ENCODE data around the gene TYW1B.
A peak's percentile ranks its signal among the peaks of the same experiment; 100 is the strongest.
"Not testable (repeated sequence)": the region's sequence is repeated elsewhere in the genome, so short reads cannot be mapped to it uniquely, and the experiment has no call there.

Gene TYW1B
- 8.8 to 13.6 (median 10.5) reads per million in 3 donors for total RNA-seq

GRCh38 chr7:72827839-72828591 lies at the start of gene TYW1B:
TYW1B (minus strand) TSS chr7:72828200; CDS start chr7:72828075, 125 bp downstream.
- Histone ChIP-seq H3K27ac (ENCODE audit: insufficient read depth, low read length, poor library complexity, severe bottlenecking) (peak within 1 kb of the TSS; percentile 57), H3K4me3 (ENCODE audit: insufficient read depth, low read depth, low read length, poor library complexity, severe bottlenecking) (peak within 1 kb of the TSS; percentile 61)
- H3K4me1 ChIP-seq (ENCODE audit: control insufficient read depth, insufficient read depth, low read length, poor library complexity, severe bottlenecking); H3K27me3 ChIP-seq (replicated peaks; ENCODE audit: control insufficient read depth, insufficient read depth, low read length, poor library complexity, severe bottlenecking); H3K36me3 ChIP-seq (ENCODE audit: control insufficient read depth, insufficient read depth, low read length); H3K9me3 ChIP-seq (ENCODE audit: control insufficient read depth, low read length): not testable (repeated sequence)
- peak; percentile 97 for DNase-seq

- H3K9me3 ChIP-seq (ENCODE audit: control insufficient read depth, low read length); H3K4me3 ChIP-seq (ENCODE audit: insufficient read depth, low read depth, low read length, poor library complexity, severe bottlenecking); H3K27ac ChIP-seq (ENCODE audit: insufficient read depth, low read length, poor library complexity, severe bottlenecking); H3K4me1 ChIP-seq (ENCODE audit: control insufficient read depth, insufficient read depth, low read length, poor library complexity, severe bottlenecking); H3K27me3 ChIP-seq (replicated peaks; ENCODE audit: control insufficient read depth, insufficient read depth, low read length, poor library complexity, severe bottlenecking); DNase-seq; H3K36me3 ChIP-seq (ENCODE audit: control insufficient read depth, insufficient read depth, low read length): not testable (repeated sequence)
Measured at GRCh38 chr7:72867591-72867990, 39.6 kb upstream of the TYW1B start.

GRCh38 chr7:72858846-72859400 lies 30.9 kb upstream of the TYW1B start:
- H3K4me1 ChIP-seq (ENCODE audit: control insufficient read depth, insufficient read depth, low read length, poor library complexity, severe bottlenecking); H3K27me3 ChIP-seq (replicated peaks; ENCODE audit: control insufficient read depth, insufficient read depth, low read length, poor library complexity, severe bottlenecking); H3K4me3 ChIP-seq (ENCODE audit: insufficient read depth, low read depth, low read length, poor library complexity, severe bottlenecking); H3K36me3 ChIP-seq (ENCODE audit: control insufficient read depth, insufficient read depth, low read length); H3K9me3 ChIP-seq (ENCODE audit: control insufficient read depth, low read length); H3K27ac ChIP-seq (ENCODE audit: insufficient read depth, low read length, poor library complexity, severe bottlenecking); DNase-seq: not testable (repeated sequence)

GRCh38 chr7:72857925-72858324 lies 29.9 kb upstream of the TYW1B start:
- not testable (repeated sequence) for H3K36me3 ChIP-seq (ENCODE audit: control insufficient read depth, insufficient read depth, low read length); H3K9me3 ChIP-seq (ENCODE audit: control insufficient read depth, low read length); H3K4me1 ChIP-seq (ENCODE audit: control insufficient read depth, insufficient read depth, low read length, poor library complexity, severe bottlenecking); H3K27me3 ChIP-seq (replicated peaks; ENCODE audit: control insufficient read depth, insufficient read depth, low read length, poor library complexity, severe bottlenecking); H3K4me3 ChIP-seq (ENCODE audit: insufficient read depth, low read depth, low read length, poor library complexity, severe bottlenecking); DNase-seq; H3K27ac ChIP-seq (ENCODE audit: insufficient read depth, low read length, poor library complexity, severe bottlenecking)

GRCh38 chr7:72855261-72855660 lies 27.3 kb upstream of the TYW1B start:
- not testable (repeated sequence) for H3K36me3 ChIP-seq (ENCODE audit: control insufficient read depth, insufficient read depth, low read length); H3K4me3 ChIP-seq (ENCODE audit: insufficient read depth, low read depth, low read length, poor library complexity, severe bottlenecking); H3K9me3 ChIP-seq (ENCODE audit: control insufficient read depth, low read length); H3K27ac ChIP-seq (ENCODE audit: insufficient read depth, low read length, poor library complexity, severe bottlenecking); DNase-seq; H3K4me1 ChIP-seq (ENCODE audit: control insufficient read depth, insufficient read depth, low read length, poor library complexity, severe bottlenecking); H3K27me3 ChIP-seq (replicated peaks; ENCODE audit: control insufficient read depth, insufficient read depth, low read length, poor library complexity, severe bottlenecking)

GRCh38 chr7:72852937-72853336 lies 24.9 kb upstream of the TYW1B start:
- H3K36me3 ChIP-seq (ENCODE audit: control insufficient read depth, insufficient read depth, low read length); H3K27me3 ChIP-seq (replicated peaks; ENCODE audit: control insufficient read depth, insufficient read depth, low read length, poor library complexity, severe bottlenecking); H3K4me3 ChIP-seq (ENCODE audit: insufficient read depth, low read depth, low read length, poor library complexity, severe bottlenecking); DNase-seq; H3K4me1 ChIP-seq (ENCODE audit: control insufficient read depth, insufficient read depth, low read length, poor library complexity, severe bottlenecking); H3K27ac ChIP-seq (ENCODE audit: insufficient read depth, low read length, poor library complexity, severe bottlenecking); H3K9me3 ChIP-seq (ENCODE audit: control insufficient read depth, low read length): not testable (repeated sequence)

GRCh38 chr7:72850746-72851145 lies 22.7 kb upstream of the TYW1B start:
- not testable (repeated sequence) for DNase-seq; H3K4me1 ChIP-seq (ENCODE audit: control insufficient read depth, insufficient read depth, low read length, poor library complexity, severe bottlenecking); H3K9me3 ChIP-seq (ENCODE audit: control insufficient read depth, low read length); H3K36me3 ChIP-seq (ENCODE audit: control insufficient read depth, insufficient read depth, low read length); H3K27me3 ChIP-seq (replicated peaks; ENCODE audit: control insufficient read depth, insufficient read depth, low read length, poor library complexity, severe bottlenecking); H3K27ac ChIP-seq (ENCODE audit: insufficient read depth, low read length, poor library complexity, severe bottlenecking); H3K4me3 ChIP-seq (ENCODE audit: insufficient read depth, low read depth, low read length, poor library complexity, severe bottlenecking)

GRCh38 chr7:72844146-72844545 lies 16.1 kb upstream of the TYW1B start:
- not testable (repeated sequence) for H3K36me3 ChIP-seq (ENCODE audit: control insufficient read depth, insufficient read depth, low read length); H3K27me3 ChIP-seq (replicated peaks; ENCODE audit: control insufficient read depth, insufficient read depth, low read length, poor library complexity, severe bottlenecking); H3K4me1 ChIP-seq (ENCODE audit: control insufficient read depth, insufficient read depth, low read length, poor library complexity, severe bottlenecking); DNase-seq; H3K4me3 ChIP-seq (ENCODE audit: insufficient read depth, low read depth, low read length, poor library complexity, severe bottlenecking); H3K27ac ChIP-seq (ENCODE audit: insufficient read depth, low read length, poor library complexity, severe bottlenecking); H3K9me3 ChIP-seq (ENCODE audit: control insufficient read depth, low read length)

GRCh38 chr7:72843166-72843565 lies 15.2 kb upstream of the TYW1B start:
- H3K4me3 ChIP-seq (ENCODE audit: insufficient read depth, low read depth, low read length, poor library complexity, severe bottlenecking); H3K4me1 ChIP-seq (ENCODE audit: control insufficient read depth, insufficient read depth, low read length, poor library complexity, severe bottlenecking); DNase-seq; H3K27ac ChIP-seq (ENCODE audit: insufficient read depth, low read length, poor library complexity, severe bottlenecking); H3K9me3 ChIP-seq (ENCODE audit: control insufficient read depth, low read length); H3K36me3 ChIP-seq (ENCODE audit: control insufficient read depth, insufficient read depth, low read length); H3K27me3 ChIP-seq (replicated peaks; ENCODE audit: control insufficient read depth, insufficient read depth, low read length, poor library complexity, severe bottlenecking): not testable (repeated sequence)

GRCh38 chr7:72840966-72841511 lies 13.0 kb upstream of the TYW1B start:
- not testable (repeated sequence) for H3K4me3 ChIP-seq (ENCODE audit: insufficient read depth, low read depth, low read length, poor library complexity, severe bottlenecking); H3K27ac ChIP-seq (ENCODE audit: insufficient read depth, low read length, poor library complexity, severe bottlenecking); DNase-seq; H3K9me3 ChIP-seq (ENCODE audit: control insufficient read depth, low read length); H3K4me1 ChIP-seq (ENCODE audit: control insufficient read depth, insufficient read depth, low read length, poor library complexity, severe bottlenecking); H3K36me3 ChIP-seq (ENCODE audit: control insufficient read depth, insufficient read depth, low read length); H3K27me3 ChIP-seq (replicated peaks; ENCODE audit: control insufficient read depth, insufficient read depth, low read length, poor library complexity, severe bottlenecking)
